ENCODE measurements around the gene COL5A1.
"Not testable (repeated sequence)": the region's sequence is repeated elsewhere in the genome, so short reads cannot be mapped to it uniquely, and the experiment has no call there.

COL5A1 gene

DNA sequence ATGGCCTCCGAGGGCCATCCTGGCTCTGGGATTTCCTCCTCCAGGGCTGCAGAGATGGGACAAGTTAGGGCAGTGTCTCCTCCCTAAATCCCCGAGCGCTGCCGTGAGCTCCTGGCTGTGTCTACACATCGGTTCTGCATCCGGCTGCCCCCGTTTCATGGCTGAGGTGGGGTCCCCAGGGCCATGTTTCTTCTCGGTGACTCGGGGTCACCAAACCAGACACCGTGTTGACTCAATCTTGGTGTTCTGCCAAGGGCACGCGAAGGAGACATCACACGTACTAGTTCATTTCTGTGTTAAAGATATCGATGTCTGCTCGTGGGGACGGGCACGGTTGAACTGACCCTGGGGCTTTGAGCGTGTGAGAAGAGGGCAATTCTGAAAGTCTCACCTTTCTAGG, 60.7 kb downstream of the COL5A1 start:
- no peaks in the 10 kb centered on the region for H3K9me3 Mint-ChIP-seq
- no peaks in the 10 kb centered on the region for H3K4me1 Mint-ChIP-seq
- H3K36me3 Mint-ChIP-seq = no peaks in the 10 kb centered on the region
- H3K27ac Mint-ChIP-seq = no peak overlapping the region
- no peaks in the 10 kb centered on the region for H3K27me3 Mint-ChIP-seq
- no peak overlapping the region for H3K4me3 Mint-ChIP-seq

DNA sequence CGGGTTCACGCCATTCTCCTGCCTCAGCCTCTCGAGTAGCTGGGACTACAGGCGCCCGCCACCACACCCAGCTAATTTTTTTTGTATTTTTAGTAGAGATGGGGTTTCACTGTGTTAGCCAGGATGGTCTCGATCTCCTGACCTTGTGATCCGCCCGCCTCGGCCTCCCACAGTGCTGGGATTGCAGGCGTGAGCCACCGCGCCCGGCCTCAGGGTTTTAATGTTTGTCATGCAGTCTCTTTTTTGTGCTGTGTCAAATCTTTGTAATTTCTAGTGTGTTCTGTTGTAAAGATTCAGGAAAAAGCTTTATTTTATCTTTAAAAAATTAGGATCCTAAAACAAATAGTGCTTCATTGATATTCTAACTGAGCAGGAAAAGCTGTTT, 62.1 kb downstream of the COL5A1 start:
- not testable (repeated sequence) for H3K9me3 Mint-ChIP-seq, H3K36me3 Mint-ChIP-seq, H3K4me1 Mint-ChIP-seq, H3K27me3 Mint-ChIP-seq, H3K27ac Mint-ChIP-seq, H3K4me3 Mint-ChIP-seq

DNA sequence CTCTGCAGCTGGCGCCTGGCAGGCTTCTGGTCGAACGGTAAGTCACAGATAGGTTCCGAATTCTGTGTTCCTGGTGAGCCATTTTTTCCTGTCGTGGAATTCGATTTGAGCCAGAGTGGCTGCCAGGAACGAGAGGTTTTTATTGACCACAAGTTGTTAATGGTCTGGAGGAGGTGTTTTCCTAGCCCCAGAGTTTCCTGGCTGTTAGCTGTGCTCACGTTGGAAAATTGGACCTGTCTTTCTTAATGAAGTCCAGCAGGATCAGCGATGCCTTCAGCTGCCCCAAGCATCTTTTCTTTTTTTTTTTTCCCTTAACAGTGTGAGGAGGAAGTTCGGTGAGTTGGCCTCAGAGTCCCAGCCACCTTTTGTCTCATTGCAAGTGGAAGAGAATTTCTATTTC, 62.9 kb downstream of the COL5A1 start:
- no peaks in the 10 kb centered on the region for H3K4me1 Mint-ChIP-seq
- H3K27me3 Mint-ChIP-seq = no peaks in the 10 kb centered on the region
- H3K27ac Mint-ChIP-seq = no peak overlapping the region
- H3K9me3 Mint-ChIP-seq = no peaks in the 10 kb centered on the region
- no peak overlapping the region for H3K4me3 Mint-ChIP-seq
- no peaks in the 10 kb centered on the region for H3K36me3 Mint-ChIP-seq

DNA sequence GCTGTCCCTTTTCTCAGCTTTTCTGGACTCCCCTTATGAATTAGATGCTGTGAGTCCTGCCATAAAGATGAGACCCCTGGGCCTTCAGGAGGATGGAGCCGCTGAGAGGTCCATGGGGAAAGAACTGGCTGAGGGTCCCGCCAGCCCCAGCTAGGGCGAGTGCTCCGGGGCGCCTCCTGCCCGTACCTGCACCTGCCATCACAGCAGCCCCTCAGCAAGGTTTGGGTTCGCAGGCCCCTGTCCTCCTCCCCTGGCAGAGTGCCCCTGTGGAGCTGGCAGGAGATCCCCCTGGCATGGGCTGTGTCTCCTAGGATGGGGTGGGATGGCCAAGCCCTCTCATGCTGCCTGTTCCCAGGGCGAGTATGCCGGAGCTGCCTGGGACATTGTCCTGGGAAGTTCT, 64.2 kb downstream of the COL5A1 start:
- Mint-ChIP-seq H3K27me3 (no peaks in the 10 kb centered on the region), H3K4me3 (no peak overlapping the region), H3K36me3 (no peaks in the 10 kb centered on the region), H3K9me3 (no peaks in the 10 kb centered on the region), H3K4me1 (no peaks in the 10 kb centered on the region), H3K27ac (no peak overlapping the region)

DNA sequence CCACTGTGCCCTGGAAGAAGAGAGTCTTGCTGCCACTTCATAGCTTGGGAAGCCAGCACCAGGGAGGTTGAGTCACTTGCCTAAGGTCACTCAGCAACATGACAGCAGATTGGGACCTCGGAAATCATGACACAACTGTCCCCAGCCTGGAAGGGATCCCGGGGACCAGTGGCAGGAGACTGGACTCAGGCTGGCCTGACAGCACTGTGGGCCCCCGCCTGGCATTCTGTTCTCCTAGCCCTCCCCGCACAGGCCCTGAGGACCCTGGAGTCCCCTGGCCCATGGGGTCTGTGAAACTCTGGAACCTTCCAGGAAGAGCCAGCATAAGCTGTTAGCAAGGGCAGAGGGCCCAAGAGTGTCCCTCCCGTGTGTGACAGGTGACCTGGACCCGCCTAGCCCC, 64.9 kb downstream of the COL5A1 start:
- no peak overlapping the region for H3K27ac Mint-ChIP-seq

DNA sequence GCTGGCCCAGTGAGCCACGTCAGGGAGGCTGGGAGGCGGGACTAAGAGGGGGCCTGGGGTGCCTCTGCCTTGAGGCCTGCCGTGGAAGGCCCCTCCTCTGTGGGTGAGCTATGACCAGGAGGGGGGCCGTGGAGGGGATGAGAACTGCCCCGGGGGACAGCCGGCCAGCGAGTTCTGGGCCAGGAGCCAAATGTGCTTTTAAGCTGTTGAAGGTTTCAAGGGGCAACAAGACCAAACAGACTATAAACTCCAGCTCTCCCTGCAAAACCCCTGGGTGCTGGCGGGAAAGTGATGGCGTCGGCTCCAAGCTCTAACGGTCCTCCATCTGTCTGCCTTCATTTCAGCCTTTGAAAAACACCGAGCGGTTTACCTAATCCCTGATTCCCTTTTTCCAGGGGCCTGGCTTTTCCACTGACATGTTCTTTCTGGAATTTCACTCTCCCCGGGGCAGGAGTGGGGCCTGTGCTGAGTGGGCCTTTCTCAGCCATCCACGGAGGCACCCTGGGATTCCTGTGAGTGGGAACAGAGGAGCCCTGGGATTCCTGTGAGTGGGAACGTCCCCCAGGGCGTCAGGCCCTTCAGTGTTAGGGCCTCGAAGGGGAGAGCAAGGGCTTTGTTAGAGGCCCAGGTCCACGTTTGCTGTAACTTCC, 65.6 kb downstream of the COL5A1 start:
- Mint-ChIP-seq H3K4me3 (no peak overlapping the region), H3K36me3 (no peaks in the 10 kb centered on the region), H3K27ac (no peak overlapping the region), H3K9me3 (no peaks in the 10 kb centered on the region), H3K4me1 (no peaks in the 10 kb centered on the region), H3K27me3 (no peaks in the 10 kb centered on the region)

More for the DNA sequence above, 64.9 kb downstream of the COL5A1 start:
- Mint-ChIP-seq H3K27me3 (no peaks in the 10 kb centered on the region), H3K9me3 (no peaks in the 10 kb centered on the region), H3K4me1 (no peaks in the 10 kb centered on the region), H3K4me3 (no peak overlapping the region), H3K36me3 (no peaks in the 10 kb centered on the region)

DNA sequence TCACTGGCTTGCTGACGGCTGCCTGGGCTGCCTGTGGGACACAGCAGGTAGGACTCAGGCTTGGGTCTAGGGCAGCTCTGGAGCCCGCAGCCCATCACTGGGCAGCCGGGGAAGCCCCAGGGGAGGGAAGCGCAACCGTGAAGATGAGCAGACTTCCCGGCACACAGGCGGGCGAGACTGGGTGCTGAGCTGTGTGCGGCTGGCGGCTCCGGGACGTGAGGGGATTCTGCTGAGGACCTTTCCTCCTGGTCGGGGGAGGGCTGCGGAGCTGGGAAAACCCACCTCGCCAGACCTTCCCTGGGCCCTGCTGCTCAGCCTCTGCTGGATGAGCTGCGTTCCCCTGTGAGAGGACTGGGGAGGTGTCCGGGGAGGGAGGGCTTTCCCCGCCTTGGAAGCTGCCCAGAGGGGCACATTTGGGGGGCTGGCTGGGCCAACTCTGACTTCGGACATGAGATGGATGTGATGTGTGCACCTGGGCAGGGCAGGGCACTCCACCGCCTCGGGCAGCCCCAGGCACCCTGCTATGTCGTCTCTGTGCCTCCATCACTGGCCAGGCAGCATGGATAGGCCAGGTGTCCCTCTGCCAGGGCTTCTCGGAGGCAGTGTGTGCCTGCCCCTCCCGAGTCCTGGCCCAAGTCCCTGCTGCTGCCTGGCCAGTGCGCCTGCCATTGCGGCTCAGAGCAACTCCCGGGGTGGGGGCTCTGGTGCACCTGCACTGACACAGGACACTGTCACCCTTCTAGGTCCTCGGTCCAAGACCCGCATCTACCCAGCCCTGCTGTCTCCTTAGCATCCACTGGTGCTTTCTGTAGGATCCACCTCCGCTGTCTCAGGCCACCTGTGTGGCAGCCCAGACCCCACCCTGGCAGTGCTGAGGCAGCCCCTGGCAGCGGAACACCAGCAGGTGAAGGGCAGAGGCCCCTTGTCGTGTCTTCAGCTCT, 66.4 kb downstream of the COL5A1 start:
- no peaks in the 10 kb centered on the region for H3K27me3 Mint-ChIP-seq
- no peak overlapping the region for H3K27ac Mint-ChIP-seq
- no peak overlapping the region for H3K4me3 Mint-ChIP-seq
- H3K4me1 Mint-ChIP-seq = no peaks in the 10 kb centered on the region
- H3K36me3 Mint-ChIP-seq = no peaks in the 10 kb centered on the region
- no peaks in the 10 kb centered on the region for H3K9me3 Mint-ChIP-seq

DNA sequence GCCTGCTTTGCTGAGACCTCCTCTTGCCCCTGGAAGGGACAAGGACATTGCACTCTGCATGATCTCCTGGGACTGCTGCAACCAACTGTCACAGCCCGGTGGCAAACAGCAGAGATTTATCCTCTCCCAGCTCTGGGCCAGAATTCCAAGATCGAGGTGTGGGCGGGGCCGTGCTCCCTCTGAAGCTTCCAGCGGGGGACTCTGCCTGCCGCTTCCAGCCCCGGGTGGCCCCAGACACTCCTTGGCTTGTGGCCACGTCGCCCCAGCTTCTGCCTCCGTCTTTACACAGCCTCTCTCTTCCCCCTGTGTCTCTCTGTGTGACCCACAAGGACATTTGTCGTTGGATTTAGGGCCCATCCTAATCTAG, 67.1 kb downstream of the COL5A1 start:
- Mint-ChIP-seq H3K9me3 (no peaks in the 10 kb centered on the region), H3K4me3 (no peak overlapping the region), H3K27me3 (no peaks in the 10 kb centered on the region), H3K4me1 (no peaks in the 10 kb centered on the region), H3K27ac (no peak overlapping the region), H3K36me3 (no peaks in the 10 kb centered on the region)

DNA sequence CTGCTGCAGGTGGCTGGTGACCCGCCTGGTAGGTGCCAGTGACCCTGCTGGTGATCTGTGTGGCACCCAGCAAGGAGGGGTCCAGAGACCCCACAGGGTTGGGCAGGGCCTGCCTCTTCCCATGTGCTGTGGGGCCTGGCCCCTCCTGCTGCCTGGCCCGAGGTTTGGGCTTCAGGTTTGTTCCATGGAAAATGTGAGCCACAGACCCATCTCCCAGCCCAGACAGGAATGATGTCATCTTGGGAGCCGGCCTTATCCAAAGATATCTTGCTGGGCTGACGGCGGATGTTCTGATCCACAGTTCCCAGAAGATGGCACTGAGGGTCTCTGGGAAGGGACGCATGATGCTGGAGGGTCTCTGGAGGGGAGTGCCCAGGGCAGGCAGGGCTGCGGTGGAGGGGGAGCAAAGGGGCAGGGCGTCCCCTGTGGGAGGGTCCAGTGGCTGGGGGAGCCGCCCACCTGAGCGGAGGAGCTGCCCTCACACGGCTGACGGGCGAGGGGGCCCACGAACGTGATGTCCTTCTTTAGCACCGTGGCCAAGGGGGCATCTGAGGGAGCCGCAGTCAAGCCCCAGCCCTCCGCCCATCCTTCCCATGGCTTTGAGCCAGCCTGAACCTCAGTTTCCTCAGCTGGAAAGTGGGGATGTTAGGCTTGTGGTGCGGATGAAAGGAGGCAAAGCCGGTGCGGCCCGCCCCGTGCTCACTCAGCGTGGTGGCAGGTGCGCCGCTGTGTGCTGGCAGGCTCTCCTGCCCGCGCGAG, 68.1 kb downstream of the COL5A1 start:
- Mint-ChIP-seq H3K36me3 (no peaks in the 10 kb centered on the region), H3K4me1 (no peaks in the 10 kb centered on the region), H3K9me3 (no peaks in the 10 kb centered on the region)

DNA sequence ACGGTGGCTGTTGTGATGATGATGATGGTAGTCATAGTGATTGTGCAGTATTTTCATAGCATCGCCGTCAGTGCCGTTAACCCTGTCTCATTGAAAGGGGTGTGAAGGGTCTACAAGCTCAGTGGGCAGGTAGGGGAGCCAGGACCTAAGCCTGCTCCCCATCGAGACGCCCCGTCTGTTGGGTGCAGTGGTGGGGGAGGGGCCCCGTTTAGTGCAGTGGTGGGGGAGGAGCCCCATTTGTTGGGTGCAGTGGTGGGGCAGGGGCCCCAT, 68.6 kb downstream of the COL5A1 start:
- Mint-ChIP-seq H3K9me3 (no peaks in the 10 kb centered on the region), H3K27ac (no peak overlapping the region), H3K4me3 (no peak overlapping the region), H3K27me3 (no peaks in the 10 kb centered on the region), H3K4me1 (no peaks in the 10 kb centered on the region), H3K36me3 (no peaks in the 10 kb centered on the region)

More for the DNA sequence above, 68.1 kb downstream of the COL5A1 start:
- no peak overlapping the region for H3K27ac Mint-ChIP-seq
- no peaks in the 10 kb centered on the region for H3K27me3 Mint-ChIP-seq
- no peak overlapping the region for H3K4me3 Mint-ChIP-seq

DNA sequence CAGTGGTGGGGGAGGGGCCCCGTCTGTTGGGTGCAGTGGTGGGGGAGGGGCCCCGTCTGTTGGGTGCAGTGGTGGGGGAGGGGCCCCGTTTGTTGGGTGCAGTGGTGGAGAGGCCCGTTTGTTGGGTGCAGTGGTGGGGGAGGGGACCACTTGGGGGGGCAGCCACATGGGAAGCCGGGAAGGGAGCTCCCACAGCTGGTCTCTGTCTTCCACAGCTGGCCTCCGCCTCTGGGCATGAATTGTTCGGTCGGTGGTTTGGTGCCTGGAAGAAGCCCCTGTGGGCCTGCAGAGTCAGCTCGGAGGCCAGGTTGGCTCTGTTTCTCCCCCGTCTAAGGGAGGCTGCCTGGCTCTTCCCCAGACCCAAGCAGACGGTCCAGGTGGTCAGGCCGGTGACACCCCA, 69.3 kb downstream of the COL5A1 start:
- Mint-ChIP-seq H3K9me3 (no peaks in the 10 kb centered on the region), H3K36me3 (no peaks in the 10 kb centered on the region), H3K4me1 (no peaks in the 10 kb centered on the region), H3K27ac (no peak overlapping the region), H3K4me3 (no peak overlapping the region), H3K27me3 (no peaks in the 10 kb centered on the region)

DNA sequence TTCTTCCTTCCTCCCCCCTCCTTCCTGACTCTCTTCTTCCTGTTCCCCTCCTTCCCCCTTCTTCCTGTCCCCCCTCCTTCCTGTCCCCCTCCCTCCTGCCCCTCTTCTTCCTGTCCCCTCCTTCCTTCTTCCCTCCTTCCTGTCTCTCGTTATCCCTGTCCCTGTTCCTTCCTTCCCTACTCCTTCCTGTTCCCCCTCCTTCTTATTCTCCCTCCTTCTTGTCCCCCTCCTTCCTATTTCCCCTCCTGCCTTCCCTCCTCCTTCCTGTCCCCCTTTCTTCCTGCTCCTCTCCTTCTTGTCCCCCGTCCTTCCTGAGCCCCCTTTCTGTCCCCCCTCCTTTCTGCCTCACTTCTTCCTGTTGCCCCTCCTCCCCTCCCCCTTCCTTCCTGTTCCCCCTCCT, 70.6 kb downstream of the COL5A1 start:
- Mint-ChIP-seq H3K4me1 (no peaks in the 10 kb centered on the region), H3K9me3 (no peaks in the 10 kb centered on the region), H3K27me3 (no peaks in the 10 kb centered on the region), H3K4me3 (no peak overlapping the region), H3K36me3 (no peaks in the 10 kb centered on the region), H3K27ac (no peak overlapping the region)

DNA sequence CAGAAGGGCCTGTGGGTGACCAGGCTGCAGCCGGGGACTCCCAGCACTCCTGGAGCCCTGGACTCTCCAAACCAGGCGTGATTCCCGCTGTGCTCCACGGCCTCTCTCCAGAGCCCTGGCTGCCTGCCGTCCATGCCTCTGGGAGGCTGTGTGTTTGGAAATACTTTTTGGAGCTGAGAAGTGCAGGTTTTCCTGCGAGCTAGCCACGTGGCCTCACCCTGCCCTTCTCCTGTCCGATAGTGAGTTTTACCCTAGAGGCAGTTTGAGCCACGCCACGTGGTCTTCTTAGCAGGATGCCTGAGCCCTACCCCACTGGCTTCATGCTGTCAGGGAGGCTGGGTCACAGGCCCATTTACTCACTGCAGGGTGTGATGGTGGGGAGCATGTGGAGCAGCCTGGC, 71.3 kb downstream of the COL5A1 start:
- no peaks in the 10 kb centered on the region for H3K27me3 Mint-ChIP-seq
- peak overlapping the region; percentile 70 for H3K27ac Mint-ChIP-seq
- H3K9me3 Mint-ChIP-seq = no peaks in the 10 kb centered on the region
- no peaks in the 10 kb centered on the region for H3K36me3 Mint-ChIP-seq
- no peaks in the 10 kb centered on the region for H3K4me1 Mint-ChIP-seq
- H3K4me3 Mint-ChIP-seq = no peak overlapping the region

DNA sequence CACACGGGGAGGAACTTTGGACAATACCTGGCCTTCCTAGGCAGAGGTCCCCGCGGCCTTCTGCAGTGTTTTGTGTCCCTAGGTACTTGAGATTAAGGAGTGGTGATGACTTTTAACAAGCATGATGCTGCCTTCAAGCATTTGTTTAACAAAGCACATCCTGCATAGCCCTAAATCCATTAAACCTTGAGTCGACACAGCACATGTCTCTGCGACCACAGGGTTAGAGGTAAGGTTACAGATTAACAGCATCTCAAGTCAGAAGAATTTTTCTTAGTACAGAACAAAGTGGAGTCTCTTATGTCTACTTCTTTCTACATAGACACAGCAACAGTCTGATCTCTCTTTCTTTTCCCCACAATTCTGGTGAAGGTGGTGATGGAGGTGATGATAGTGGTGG, 73.9 kb downstream of the COL5A1 start:
- H3K36me3 Mint-ChIP-seq, H3K4me3 Mint-ChIP-seq, H3K4me1 Mint-ChIP-seq, H3K27me3 Mint-ChIP-seq, H3K27ac Mint-ChIP-seq, H3K9me3 Mint-ChIP-seq: not testable (repeated sequence)

DNA sequence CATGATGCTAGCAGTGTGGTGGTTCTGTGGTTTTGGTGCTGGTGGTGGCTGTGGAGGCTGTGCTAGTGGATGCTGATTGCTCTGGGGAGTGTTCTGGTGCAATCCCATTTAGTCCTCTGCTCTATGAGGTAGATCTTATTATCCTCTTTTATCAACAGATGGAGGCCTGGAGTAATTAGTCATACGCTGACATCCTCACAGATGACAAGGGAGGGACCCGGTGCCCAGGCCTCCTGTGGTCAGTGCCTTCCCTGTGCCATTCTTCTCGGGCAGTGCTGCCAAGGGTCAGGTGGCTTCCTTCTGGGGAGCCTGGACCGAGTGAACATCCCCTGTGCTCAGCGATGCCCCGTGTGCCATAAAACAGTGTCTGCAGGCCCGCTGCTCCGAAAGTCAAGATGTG, 74.5 kb downstream of the COL5A1 start:
- H3K27me3 Mint-ChIP-seq = no peaks in the 10 kb centered on the region
- no peaks in the 10 kb centered on the region for H3K4me1 Mint-ChIP-seq
- no peaks in the 10 kb centered on the region for H3K36me3 Mint-ChIP-seq
- no peak overlapping the region for H3K27ac Mint-ChIP-seq
- no peak overlapping the region for H3K4me3 Mint-ChIP-seq
- no peaks in the 10 kb centered on the region for H3K9me3 Mint-ChIP-seq

DNA sequence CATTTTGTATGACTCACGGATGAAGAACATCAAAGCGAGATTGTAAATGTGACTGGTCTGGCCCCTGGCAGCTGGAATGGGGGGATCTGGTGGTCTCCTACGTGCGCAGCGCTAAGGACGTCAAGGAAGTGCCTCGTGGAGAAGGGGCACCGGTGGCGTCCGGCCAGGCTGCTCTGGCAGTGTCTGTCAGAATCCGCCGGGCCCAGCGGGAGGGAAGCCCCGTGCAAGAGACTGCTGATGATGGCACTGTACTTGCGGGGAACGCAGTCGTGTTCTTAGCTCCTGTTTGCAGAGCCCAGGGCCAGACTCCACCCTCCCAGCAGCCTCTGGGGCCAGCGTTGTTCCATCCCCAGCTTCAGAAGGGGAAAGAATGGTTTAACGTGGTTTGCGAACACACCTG, 75.5 kb downstream of the COL5A1 start:
- H3K27me3 Mint-ChIP-seq = no peaks in the 10 kb centered on the region
- H3K9me3 Mint-ChIP-seq = no peaks in the 10 kb centered on the region
- no peaks in the 10 kb centered on the region for H3K4me1 Mint-ChIP-seq
- no peak overlapping the region for H3K27ac Mint-ChIP-seq
- no peak overlapping the region for H3K4me3 Mint-ChIP-seq
- H3K36me3 Mint-ChIP-seq = no peaks in the 10 kb centered on the region

Measured in activated naive CD4-positive, alpha-beta T cell treated with anti-CD3 and anti-CD28 coated beads, Interleukin-2, amount 50 U/mL, for 24 hours (primary cell).